ENCODE data around the gene OTX1. TPM values are rescaled to one million over a fixed set of nuclear protein-coding genes. Genes with fewer than 3 reads are reported as not detected.

OTX1 gene
- total and polyA plus RNA-seq, 10 of the 15 experiments (the other 5 are each of a cell fraction or from before 2014, with no cell fraction given): 0.04 to 0.67 (median 0.23) TPM; not detected in 2

DNA sequence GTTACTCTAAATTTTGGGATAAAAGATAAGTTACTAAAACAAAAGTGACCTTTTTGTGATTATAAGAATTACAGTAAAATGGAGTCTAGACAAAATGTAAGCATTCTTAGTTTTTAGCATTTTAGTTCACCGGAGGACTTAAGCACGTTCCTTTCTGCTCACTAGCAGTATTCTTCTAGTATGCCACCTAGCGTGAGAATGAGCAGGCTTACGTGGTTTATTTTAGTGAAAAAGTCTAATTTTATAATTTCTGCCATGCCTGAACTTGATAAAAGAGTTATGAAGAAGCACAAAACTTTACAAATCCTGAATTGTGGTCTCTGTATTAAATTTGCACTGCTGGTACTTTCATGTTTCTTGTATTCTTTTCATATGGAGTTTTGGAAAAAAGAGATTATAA, 12.6 kb upstream of the OTX1 start:
- in situ Hi-C loops (cut with MboI) (no loop called here), intact Hi-C loops (cut with micrococcal nuclease; ENCODE audit: unreplicated experiment) (no loop called here)
- over 99% methylated on average over 4 of the region's 4 CpGs for WGBS (ENCODE audit: insufficient coverage, insufficient replicate concordance, low lambda C conversion rate, missing lambda C conversion rate)
- ChIA-PET CTCF (no interaction called here), POLR2A (interaction anchor here (0.6 kb wide), 1 partner anchor 1126 kb away, joined by 6 read pairs; no protein-coding TSS in a partner anchor), RAD21 (ENCODE audit: unreplicated experiment) (no interaction called here), SMC1A (ENCODE audit: uncharacterized antibody, unreplicated experiment) (no interaction called here)
- Histone ChIP-seq H3K79me2 (ENCODE audit: control insufficient read depth, insufficient read depth, low read length) (no peaks in the 10 kb centered on the region), H3K4me2 (ENCODE audit: control insufficient read depth, insufficient read depth) (no peak overlapping the region), H2AFZ (ENCODE audit: control insufficient read depth, low read depth, low read length) (no peak overlapping the region), H3K27me3 (replicated peaks in 1 of 2; ENCODE audit: control insufficient read depth in 2 of 2, insufficient read depth in 2 of 2, low read length in 1 of 2) (no peaks in the 10 kb centered on the region), H3K9ac (ENCODE audit: control insufficient read depth, insufficient read depth, low read length) (no peak overlapping the region), H4K20me1 (ENCODE audit: control insufficient read depth, insufficient read depth) (no peaks in the 10 kb centered on the region), H3K27ac (ENCODE audit: control insufficient read depth, insufficient read depth) (no peak overlapping the region), H3K4me1 (ENCODE audit: control insufficient read depth, insufficient read depth, low read length) (no peaks in the 10 kb centered on the region), H3K9me3 (replicated peaks; ENCODE audit: control insufficient read depth, insufficient read depth, low read length) (no peaks in the 10 kb centered on the region), H3K4me3 (no peak overlapping the region), H3K36me3 (ENCODE audit: control insufficient read depth in 2 of 2, insufficient read depth in 2 of 2, low read length in 1 of 2) (no peaks in the 10 kb centered on the region)
- TF ChIP-seq MEF2A (IDR thresholded peaks at IDR 0.05; ENCODE audit: insufficient read depth, low read depth, low read length) (no peak), BACH1 (IDR thresholded peaks at IDR 0.05; ENCODE audit: borderline replicate concordance) (no peak), ATF7 (IDR thresholded peaks at IDR 0.05; ENCODE audit: low read depth) (no peak), CREM (IDR thresholded peaks at IDR 0.05; ENCODE audit: low read depth) (no peak), TCF7 (IDR thresholded peaks at IDR 0.05; ENCODE audit: borderline replicate concordance) (no peak), ASH2L (IDR thresholded peaks at IDR 0.05; ENCODE audit: borderline replicate concordance, low read depth) (no peak), BMI1 (IDR thresholded peaks at IDR 0.05; ENCODE audit: borderline replicate concordance) (no peak), NR2C2 (IDR thresholded peaks at IDR 0.05; ENCODE audit: borderline replicate concordance, control insufficient read depth, insufficient read length, low read depth) (no peak), KDM1A (IDR thresholded peaks at IDR 0.05; ENCODE audit: borderline replicate concordance) (no peak), MEF2B (IDR thresholded peaks at IDR 0.05; ENCODE audit: partially characterized antibody, poor library complexity, severe bottlenecking) (no peak), EGR1 (IDR thresholded peaks at IDR 0.05; ENCODE audit: borderline replicate concordance in 1 of 2, low read depth in 2 of 2, low read length in 2 of 2) (no peak), SMARCA5 (IDR thresholded peaks at IDR 0.05) (no peak), HSF1 (IDR thresholded peaks at IDR 0.05; ENCODE audit: low read depth, low read length) (no peak)
- FAIRE-seq (no peak), ATAC-seq (no peak), DNase-seq (ENCODE audit: low read depth, low spot score) (no peak)
- BruUV-seq (replicated peaks): no TSS peak
